ENCODE data around the gene BOD1L2.

Gene BOD1L2

GRCh38 chr18:57146956-57147636 is at the start of gene BOD1L2:
Gene BOD1L2, plus strand, starts transcription at chr18:57147087. Its CDS starts 226 bp downstream, at chr18:57147313.
- no peak for DNase-seq

- no peak for DNase-seq
These were observed 39.6 kb upstream of the BOD1L2 start for GRCh38 chr18:57107140-57107832.

GRCh38 chr18:57110290-57110689 is 36.6 kb upstream of the BOD1L2 start:
- no peak for DNase-seq

- no peak for DNase-seq
These were observed 33.0 kb upstream of the BOD1L2 start for GRCh38 chr18:57113799-57114420.

GRCh38 chr18:57116598-57117132 is 30.2 kb upstream of the BOD1L2 start:
- DNase-seq = no peak

- DNase-seq = no peak
These were observed 25.3 kb upstream of the BOD1L2 start for GRCh38 chr18:57121542-57122112.

- no peak for DNase-seq
These were observed 23.9 kb upstream of the BOD1L2 start for GRCh38 chr18:57122936-57123510.

GRCh38 chr18:57125627-57126026 is 21.3 kb upstream of the BOD1L2 start:
- DNase-seq = no peak

GRCh38 chr18:57128220-57128932 is 18.5 kb upstream of the BOD1L2 start:
- no peak for DNase-seq

GRCh38 chr18:57131101-57131500 is 15.8 kb upstream of the BOD1L2 start:
- DNase-seq = no peak

GRCh38 chr18:57131782-57132181 is 15.1 kb upstream of the BOD1L2 start:
- no peak for DNase-seq

- DNase-seq = no peak
These were observed 12.2 kb upstream of the BOD1L2 start for GRCh38 chr18:57134618-57135135.

- DNase-seq = no peak
These were observed 11.2 kb upstream of the BOD1L2 start for GRCh38 chr18:57135699-57136098.

- DNase-seq = no peak
These were observed 9.0 kb upstream of the BOD1L2 start for GRCh38 chr18:57137847-57138246.

GRCh38 chr18:57141208-57142129 is 5.4 kb upstream of the BOD1L2 start:
- no peak for DNase-seq

- DNase-seq = no peak
These were observed 4.6 kb upstream of the BOD1L2 start for GRCh38 chr18:57142324-57142723.

GRCh38 chr18:57143265-57143664 is 3.6 kb upstream of the BOD1L2 start:
- DNase-seq = no peak

- DNase-seq = no peak
These were observed 1.4 kb downstream of the BOD1L2 start for GRCh38 chr18:57148263-57148662.

GRCh38 chr18:57149051-57149450 is 2.2 kb downstream of the BOD1L2 start:
- DNase-seq = no peak

- DNase-seq = no peak
These were observed 2.6 kb downstream of the BOD1L2 start for GRCh38 chr18:57149531-57149930.

- DNase-seq = no peak
These were observed 3.2 kb downstream of the BOD1L2 start for GRCh38 chr18:57150081-57150480.
